K562 (cell line): Measurements from ENCODE around the gene CHD8. TPM values are rescaled to one million over a fixed set of nuclear protein-coding genes. Genes with fewer than 3 reads are reported as not detected.

Experiments used
- ATAC-seq: fragments of 200-7000 bp; cut with Tn5 transposase; 3 replicates; pipeline ENCODE4 v1.9.1; 2020; ENCODE audit warnings: moderate library complexity
- BruUV-seq: library from RNA; stranded (reverse); fragments of 400-500 nt; replicated peaks from 2 replicates; lab custom pipeline; 2021; lab: Mats Ljungman, UMichigan
- CTCF ChIA-PET: fragments of 300-600 bp; formaldehyde crosslinking; extraction: SDS; loops from one replicate; lab custom pipeline; 2021; ENCODE audit warnings: low intra/inter-chr PET ratio; lab: Yijun Ruan, JAX
- POLR2A ChIA-PET: fragments of 300-600, 350-650 bp; sonication (Branson Sonifier 250); formaldehyde crosslinking; extraction: SDS; loops from one replicate; lab custom pipeline; 2021; ENCODE audit warnings: antibody characterized with exemption, inconsistent platforms; lab: Yijun Ruan, JAX
- DNase-seq, 4 experiments: peaks; one replicate each; pipeline versions ENCODE4 v3.0.0 to v3.0.0-alpha.2; 2011 to 2018; ENCODE audit warnings: low spot score in 3 of 4, mixed read lengths in 3 of 4; ENCODE audit errors: extremely low read depth in 1 of 4
- FAIRE-seq: peaks from 2 replicates; lab custom pipeline; 2011; peaks lifted over from hg19 to GRCh38; lab: Jason Lieb, UNC
- H2AFZ ChIP-seq: 2 replicates; pipeline ENCODE4 v1.6.0; 2011; ENCODE audit warnings: low read depth, low read length, control low read depth, inconsistent platforms
- H3K27ac ChIP-seq: fragments of 200-600 bp; 3 replicates; pipeline ENCODE4 v1.8.0; 2011; ENCODE audit warnings: low read depth, mild to moderate bottlenecking, control low read depth, inconsistent platforms, low read length, moderate library complexity, mixed read lengths; ENCODE audit errors: extremely low read depth
- H3K27me3 ChIP-seq, 2 experiments: fragments of 300-600 bp in 1 of 2; 2 replicates in 1 of 2; 3 replicates in 1 of 2; pipeline versions ENCODE4 v1.6.0 to v1.8.0; 2011; ENCODE audit warnings: inconsistent platforms in 2 of 2, low read length in 2 of 2, mild to moderate bottlenecking in 1 of 2, mixed read lengths in 1 of 2, moderate library complexity in 1 of 2; ENCODE audit not compliant: control insufficient read depth in 2 of 2, insufficient read depth in 2 of 2
- H3K36me3 ChIP-seq: fragments of 300-600 bp; 3 replicates; pipeline ENCODE4 v1.8.0; 2011; ENCODE audit warnings: mild to moderate bottlenecking, low read length, inconsistent platforms; ENCODE audit not compliant: control insufficient read depth, insufficient read depth
- H3K4me1 ChIP-seq, 2 experiments: fragments of 200-600 bp in 1 of 2; replicated peaks in 1 of 2; 2 replicates in 1 of 2; 3 replicates in 1 of 2; pipeline versions ENCODE4 v1.5.1 to v1.8.0; 2011; ENCODE audit warnings: inconsistent platforms in 2 of 2, low read length in 2 of 2, mild to moderate bottlenecking in 1 of 2, mixed read lengths in 1 of 2, moderate library complexity in 1 of 2; ENCODE audit not compliant: control insufficient read depth in 2 of 2, insufficient read depth in 2 of 2
- H3K4me2 ChIP-seq: 2 replicates; pipeline ENCODE4 v1.6.1; 2011; ENCODE audit warnings: low read length, control low read depth, inconsistent platforms, mixed read lengths; ENCODE audit not compliant: insufficient read depth
- H3K4me3 ChIP-seq: fragments of 200-600 bp; sonication (generic), shearing (Covaris generic); 2 replicates; pipeline ENCODE4 v1.5.1; 2016; ENCODE audit warnings: control low read depth, inconsistent platforms
- H3K79me2 ChIP-seq: fragments of 200-600 bp; 3 replicates; pipeline ENCODE4 v1.8.0; 2011; ENCODE audit warnings: low read length, inconsistent platforms; ENCODE audit not compliant: control insufficient read depth, insufficient read depth
- H3K9ac ChIP-seq, 2 experiments: 2 replicates each; pipeline versions ENCODE4 v1.6.0 to v1.6.1; 2011; ENCODE audit warnings: low read depth in 2 of 2, low read length in 2 of 2, control low read depth in 1 of 2, inconsistent platforms in 1 of 2, mild to moderate bottlenecking in 1 of 2, mixed read lengths in 1 of 2; ENCODE audit not compliant: insufficient read depth in 1 of 2
- H3K9me1 ChIP-seq: one replicate; pipeline ENCODE4 v1.6.0; 2011; ENCODE audit warnings: inconsistent platforms, mild to moderate bottlenecking, low read length, moderate library complexity; ENCODE audit not compliant: control insufficient read depth, insufficient read depth
- H3K9me3 ChIP-seq: replicated peaks from 2 replicates; pipeline ENCODE4 v1.5.1; 2011; ENCODE audit warnings: low read depth, low read length, inconsistent platforms; ENCODE audit not compliant: control insufficient read depth, insufficient read depth
- H4K20me1 ChIP-seq: replicated peaks from 2 replicates; pipeline ENCODE4 v1.6.1; 2011; ENCODE audit warnings: low read length, inconsistent platforms, mixed read lengths; ENCODE audit not compliant: control insufficient read depth, insufficient read depth
- MECOM ChIP-seq: fragments of 250-450 bp; sonication (Bioruptor Pico); IDR thresholded peaks from 2 replicates; pipeline ENCODE4 v1.8.0; 2022; ENCODE audit warnings: inconsistent platforms
- NFIC ChIP-seq: fragments of 450-650 bp; IDR thresholded peaks from 2 replicates; pipeline ENCODE4 v1.6.1; 2017; ENCODE audit warnings: mild to moderate bottlenecking, inconsistent platforms
- ZNF76 ChIP-seq: fragments of 250-450 bp; sonication (Bioruptor Pico); IDR thresholded peaks from 2 replicates; pipeline ENCODE4 v1.4.0; 2020; ENCODE audit warnings: mild to moderate bottlenecking, moderate library complexity, borderline replicate concordance
- ZNF77 ChIP-seq: fragments of 250-450 bp; sonication (Bioruptor Pico); IDR thresholded peaks from 2 replicates; pipeline ENCODE4 v1.5.0; 2020
- whole genome bisulfite sequencing: fragments of 100-300 bp; shearing (Covaris generic); methylation state at CpG from one replicate; pipeline ENCODE4 v1.1.6; 2016; ENCODE audit warnings: low coverage, mixed read lengths; ENCODE audit not compliant: insufficient coverage; ENCODE audit errors: missing lambda C conversion rate; 5-methylcytosine and 5-hydroxymethylcytosine counted together
- in situ Hi-C: fragments of 300-500 bp; cut with MboI; formaldehyde crosslinking; loops from 4 replicates; pipeline ENCODE4 v1.15.0; 2018; ENCODE audit warnings: inconsistent platforms, mixed read lengths
- intact Hi-C: fragments of 100-400 bp; cut with micrococcal nuclease; formaldehyde crosslinking; loops from 2 replicates; pipeline ENCODE4 v1.14.2; 2022
- polyA plus RNA-seq, 8 experiments: library from polyadenylated mRNA; depleted of rRNA in 4 of 8; stranded (reverse) in 5 of 8; unstranded in 3 of 8; fragments of >200 nt; fragmentation: Nextera tagmentation in 2 of 8; fragmentation: Illumina TruSeq in 1 of 8; extraction: Ambion mirVana in 2 of 8; extraction: Trizol in 1 of 8; gene quantifications; 2 replicates each; pipeline versions ENCODE4 v1.2.1 to v1.2.3, GENCODE V29; 2011 to 2014; ENCODE audit warnings: inconsistent platforms in 1 of 8, missing spikeins in 1 of 8
- total RNA-seq, 7 experiments: library from RNA; depleted of rRNA in 6 of 7; stranded (reverse); fragments of >200 nt in 6 of 7; fragmentation: Illumina TruSeq in 2 of 7; extraction: Trizol in 2 of 7; gene quantifications; 2 replicates each; pipeline versions ENCODE4 v1.2.1 to v1.2.3, GENCODE V29; 2011 to 2021; ENCODE audit warnings: low replicate concordance in 1 of 7
- TF ChIP-seq, protein P1 (sequence below): sonication (generic); formaldehyde crosslinking; IDR thresholded peaks from 2 replicates; pipeline ENCODE4 v1.8.0; 2022; ENCODE audit warnings: missing genetic modification reagents, mild to moderate bottlenecking, borderline replicate concordance
- TF ChIP-seq, protein P2 (sequence below): sonication (generic); formaldehyde crosslinking; IDR thresholded peaks from 2 replicates; pipeline ENCODE4 v1.8.0; 2023; ENCODE audit warnings: mild to moderate bottlenecking, missing genetic modification reagents

Gene CHD8
- total and polyA plus RNA-seq, 9 of the 15 experiments (the other 6 are each of a cell fraction or from before 2014, with no cell fraction given): 11.1 to 51.2 (median 32.8) TPM

DNA sequence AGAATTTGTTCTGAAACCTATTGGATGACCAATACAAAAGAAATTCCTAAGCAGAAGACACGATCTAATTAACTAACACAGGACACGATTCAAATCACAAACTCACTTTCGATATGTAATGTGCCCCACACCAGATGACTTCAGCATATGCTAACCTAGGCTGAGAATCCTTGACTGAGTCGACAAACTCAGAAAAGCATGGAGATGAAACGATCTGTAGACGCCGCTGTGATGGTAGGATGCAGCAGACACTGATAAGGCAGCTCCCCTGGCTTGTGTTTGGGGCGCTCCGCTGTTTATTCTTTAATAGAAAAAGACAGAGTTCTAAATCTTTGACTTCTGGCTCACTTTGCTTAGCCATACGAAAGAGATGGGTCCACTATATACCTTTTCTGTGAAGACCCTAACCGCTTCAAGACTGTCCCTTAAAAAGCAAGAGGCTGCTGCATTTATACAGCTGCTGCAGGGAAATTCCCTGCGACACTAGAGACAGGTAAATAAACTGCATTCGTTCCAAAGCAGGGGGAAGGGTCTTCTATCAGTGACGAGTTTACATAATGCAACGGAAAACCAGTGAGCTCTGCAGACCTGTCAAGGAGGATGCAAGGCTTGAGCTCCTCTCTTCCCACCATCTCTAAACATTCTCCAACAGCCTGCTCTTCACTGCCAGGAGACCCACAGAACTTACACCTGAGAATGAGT, 929 bp downstream of the CHD8 start:
- H3K27me3 ChIP-seq: no peaks in the 10 kb centered on the region
- H3K27ac ChIP-seq: peak overlapping the region; percentile 84
- H4K20me1 ChIP-seq: no peaks in the 10 kb centered on the region
- intact Hi-C loops: no loop called here
- peaks cover 20% of the 10 kb centered on the region for H3K36me3 ChIP-seq
- DNase-seq (peak in 2 of 4 experiments; percentile 30 to 42), FAIRE-seq (peak; percentile 42)
- no peaks in the 10 kb centered on the region for H3K9me1 ChIP-seq
- peaks cover 58% of the 10 kb centered on the region for H3K79me2 ChIP-seq
- peak overlapping the region; percentile 90; the same call in 1 of the 2 replicates for H2AFZ ChIP-seq
- H3K4me1 ChIP-seq: peaks cover 3 to 4% of the 10 kb centered on the region in 2 experiments; a peak in 3 of 5 replicates
- peak overlapping the region; percentile 91 to 93 for H3K9ac ChIP-seq
- H3K4me3 ChIP-seq: peak overlapping the region; percentile 99
- TSS peak; percentile 59 for BruUV-seq
- in situ Hi-C loops: no loop called here
- TF ChIP-seq NFIC (no peak), ZNF76 (CRISPR knock-in tag) (no peak), MECOM (CRISPR knock-in tag) (no peak), ZNF77 (CRISPR knock-in tag) (no peak)
- TF ChIP-seq, protein P1, sequence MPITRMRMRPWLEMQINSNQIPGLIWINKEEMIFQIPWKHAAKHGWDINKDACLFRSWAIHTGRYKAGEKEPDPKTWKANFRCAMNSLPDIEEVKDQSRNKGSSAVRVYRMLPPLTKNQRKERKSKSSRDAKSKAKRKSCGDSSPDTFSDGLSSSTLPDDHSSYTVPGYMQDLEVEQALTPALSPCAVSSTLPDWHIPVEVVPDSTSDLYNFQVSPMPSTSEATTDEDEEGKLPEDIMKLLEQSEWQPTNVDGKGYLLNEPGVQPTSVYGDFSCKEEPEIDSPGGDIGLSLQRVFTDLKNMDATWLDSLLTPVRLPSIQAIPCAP (CRISPR knock-in tag): no peak
- TF ChIP-seq, protein P2, sequence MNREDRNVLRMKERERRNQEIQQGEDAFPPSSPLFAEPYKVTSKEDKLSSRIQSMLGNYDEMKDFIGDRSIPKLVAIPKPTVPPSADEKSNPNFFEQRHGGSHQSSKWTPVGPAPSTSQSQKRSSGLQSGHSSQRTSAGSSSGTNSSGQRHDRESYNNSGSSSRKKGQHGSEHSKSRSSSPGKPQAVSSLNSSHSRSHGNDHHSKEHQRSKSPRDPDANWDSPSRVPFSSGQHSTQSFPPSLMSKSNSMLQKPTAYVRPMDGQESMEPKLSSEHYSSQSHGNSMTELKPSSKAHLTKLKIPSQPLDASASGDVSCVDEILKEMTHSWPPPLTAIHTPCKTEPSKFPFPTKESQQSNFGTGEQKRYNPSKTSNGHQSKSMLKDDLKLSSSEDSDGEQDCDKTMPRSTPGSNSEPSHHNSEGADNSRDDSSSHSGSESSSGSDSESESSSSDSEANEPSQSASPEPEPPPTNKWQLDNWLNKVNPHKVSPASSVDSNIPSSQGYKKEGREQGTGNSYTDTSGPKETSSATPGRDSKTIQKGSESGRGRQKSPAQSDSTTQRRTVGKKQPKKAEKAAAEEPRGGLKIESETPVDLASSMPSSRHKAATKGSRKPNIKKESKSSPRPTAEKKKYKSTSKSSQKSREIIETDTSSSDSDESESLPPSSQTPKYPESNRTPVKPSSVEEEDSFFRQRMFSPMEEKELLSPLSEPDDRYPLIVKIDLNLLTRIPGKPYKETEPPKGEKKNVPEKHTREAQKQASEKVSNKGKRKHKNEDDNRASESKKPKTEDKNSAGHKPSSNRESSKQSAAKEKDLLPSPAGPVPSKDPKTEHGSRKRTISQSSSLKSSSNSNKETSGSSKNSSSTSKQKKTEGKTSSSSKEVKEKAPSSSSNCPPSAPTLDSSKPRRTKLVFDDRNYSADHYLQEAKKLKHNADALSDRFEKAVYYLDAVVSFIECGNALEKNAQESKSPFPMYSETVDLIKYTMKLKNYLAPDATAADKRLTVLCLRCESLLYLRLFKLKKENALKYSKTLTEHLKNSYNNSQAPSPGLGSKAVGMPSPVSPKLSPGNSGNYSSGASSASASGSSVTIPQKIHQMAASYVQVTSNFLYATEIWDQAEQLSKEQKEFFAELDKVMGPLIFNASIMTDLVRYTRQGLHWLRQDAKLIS (CRISPR knock-in tag): 0 out of 2 replicates have a peak, but pooled peaks have one; percentile 38
- TF ChIP-seq, all 486 proteins: peak for 1
- peak; percentile 49 for ATAC-seq
- Histone ChIP-seq H3K9me3 (no peaks in the 10 kb centered on the region), H3K4me2 (peak overlapping the region; percentile 91)
- POLR2A ChIA-PET: interaction anchor here (0.6 to 3.7 kb wide), 9 partner anchors 9 to 94 kb away, joined by 3 to 13 read pairs (median 6); partner anchors contain the start of genes RAB2B and SUPT16H
- 1% methylated on average over 12 of the region's 15 CpGs for WGBS
- CTCF ChIA-PET: no interaction called here
